Osteoblast (primary cell): ENCODE data around the gene ZBTB7C. TPM values are rescaled to one million over a fixed set of nuclear protein-coding genes. Genes with fewer than 3 reads are reported as not detected.

Experiments
- DNase-seq: peaks from one replicate; pipeline ENCODE4 v3.0.0; 2011; ENCODE audit warnings: low spot score, mixed read lengths; ENCODE audit not compliant: insufficient read length; ENCODE audit errors: missing footprints
- H2AFZ ChIP-seq: 2 replicates; pipeline ENCODE4 v1.6.0; 2011; ENCODE audit warnings: mild to moderate bottlenecking, low read length
- H3K27ac ChIP-seq: 2 replicates; pipeline ENCODE4 v1.5.1; 2011; ENCODE audit warnings: mild to moderate bottlenecking, low read depth, low read length, moderate library complexity
- H3K27me3 ChIP-seq: 2 replicates; pipeline ENCODE4 v1.6.0; 2012; ENCODE audit warnings: mild to moderate bottlenecking, control low read depth, inconsistent platforms, low read length, moderate library complexity; ENCODE audit not compliant: insufficient read depth
- H3K36me3 ChIP-seq: 2 replicates; pipeline ENCODE4 v1.5.1; 2011; ENCODE audit warnings: mild to moderate bottlenecking, low read length, control low read depth, moderate library complexity; ENCODE audit not compliant: insufficient read depth
- H3K4me1 ChIP-seq: 2 replicates; pipeline ENCODE4 v1.5.1; 2011; ENCODE audit warnings: mild to moderate bottlenecking, low read length, control low read depth, moderate library complexity; ENCODE audit not compliant: insufficient read depth
- H3K4me2 ChIP-seq: 2 replicates; pipeline ENCODE4 v1.6.0; 2011; ENCODE audit warnings: mild to moderate bottlenecking, low read length; ENCODE audit not compliant: insufficient read depth
- H3K4me3 ChIP-seq: fragments of 200-600 bp; sonication (generic); 3 replicates; pipeline ENCODE4 v1.5.1; 2012; ENCODE audit warnings: mild to moderate bottlenecking, low read length, inconsistent platforms; ENCODE audit not compliant: insufficient read depth
- H3K79me2 ChIP-seq: 2 replicates; pipeline ENCODE4 v1.6.0; 2012; ENCODE audit warnings: mild to moderate bottlenecking, low read length, control low read depth, inconsistent platforms; ENCODE audit not compliant: insufficient read depth
- H3K9me3 ChIP-seq: 2 replicates; pipeline ENCODE4 v1.5.1; 2011; ENCODE audit warnings: low read depth, low read length, control low read depth
- H4K20me1 ChIP-seq: 2 replicates; pipeline ENCODE4 v1.6.0; 2012; ENCODE audit warnings: mild to moderate bottlenecking, low read length, control low read depth; ENCODE audit not compliant: insufficient read depth
- CTCF ChIP-seq: IDR thresholded peaks from 2 replicates; pipeline ENCODE4 v1.5.1; 2011; ENCODE audit warnings: mild to moderate bottlenecking, low read depth, low read length, moderate library complexity; ENCODE audit errors: extremely low read depth
- total RNA-seq: library from RNA; depleted of rRNA; stranded (reverse); fragments of >200 nt; gene quantifications from 2 replicates; pipeline ENCODE4 v1.2.3, GENCODE V29; 2012

Gene ZBTB7C
- total RNA-seq, 1 donor, result 0.36 TPM

- Histone ChIP-seq H3K79me2 (no peaks in the 10 kb centered on the region), H3K4me1 (no peaks in the 10 kb centered on the region), H3K9me3 (no peaks in the 10 kb centered on the region), H4K20me1 (no peaks in the 10 kb centered on the region), H3K27ac (no peak overlapping the region), H2AFZ (no peak overlapping the region), H3K36me3 (no peaks in the 10 kb centered on the region), H3K4me2 (no peak overlapping the region), H3K27me3 (peaks cover 6% of the 10 kb centered on the region), H3K4me3 (no peak overlapping the region)
- no peak for TF ChIP-seq CTCF
- DNase-seq, result no peak
These were observed 349.6 kb downstream of the ZBTB7C start for GRCh38 chr18:48059455-48060010.

DNA sequence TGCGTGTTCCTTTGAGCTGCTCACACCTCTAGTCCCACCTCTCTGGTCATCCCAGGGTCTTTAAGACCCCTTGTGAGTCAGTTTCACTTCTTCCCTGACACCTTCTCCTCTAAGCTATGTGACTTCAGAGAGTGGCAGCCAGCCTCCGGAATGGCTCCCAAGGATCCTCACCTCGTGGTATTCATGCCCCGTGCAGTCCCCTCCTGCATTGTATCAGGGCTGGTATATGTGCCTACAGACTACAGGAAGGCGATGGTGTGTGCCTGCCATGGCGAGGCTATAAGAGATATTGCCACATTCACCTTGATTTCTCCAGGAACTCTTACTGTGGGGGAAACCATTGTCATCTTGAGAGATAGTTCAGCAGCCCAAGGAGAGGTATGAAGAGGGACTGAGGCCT is 350.7 kb downstream of the ZBTB7C start:
- H3K27ac ChIP-seq, result no peak overlapping the region
- H3K9me3 ChIP-seq, result no peaks in the 10 kb centered on the region
- H3K36me3 ChIP-seq, result no peaks in the 10 kb centered on the region
- no peaks in the 10 kb centered on the region for H4K20me1 ChIP-seq
- no peak for TF ChIP-seq CTCF
- H3K4me3 ChIP-seq, result no peak overlapping the region
- H3K4me1 ChIP-seq, result no peaks in the 10 kb centered on the region
- H3K79me2 ChIP-seq, result no peaks in the 10 kb centered on the region
- H3K4me2 ChIP-seq, result no peak overlapping the region
- DNase-seq, result no peak
- peaks cover 6% of the 10 kb centered on the region for H3K27me3 ChIP-seq
- no peak overlapping the region for H2AFZ ChIP-seq

- Histone ChIP-seq H3K9me3 (no peaks in the 10 kb centered on the region), H3K4me1 (no peaks in the 10 kb centered on the region), H3K27me3 (peaks cover 6% of the 10 kb centered on the region), H3K4me2 (no peak overlapping the region), H3K79me2 (no peaks in the 10 kb centered on the region), H3K4me3 (no peak overlapping the region), H3K27ac (no peak overlapping the region), H2AFZ (no peak overlapping the region), H3K36me3 (no peaks in the 10 kb centered on the region), H4K20me1 (no peaks in the 10 kb centered on the region)
- no peak for DNase-seq
- TF ChIP-seq CTCF, result no peak
These were observed 352.2 kb downstream of the ZBTB7C start for GRCh38 chr18:48057018-48057417.

DNA sequence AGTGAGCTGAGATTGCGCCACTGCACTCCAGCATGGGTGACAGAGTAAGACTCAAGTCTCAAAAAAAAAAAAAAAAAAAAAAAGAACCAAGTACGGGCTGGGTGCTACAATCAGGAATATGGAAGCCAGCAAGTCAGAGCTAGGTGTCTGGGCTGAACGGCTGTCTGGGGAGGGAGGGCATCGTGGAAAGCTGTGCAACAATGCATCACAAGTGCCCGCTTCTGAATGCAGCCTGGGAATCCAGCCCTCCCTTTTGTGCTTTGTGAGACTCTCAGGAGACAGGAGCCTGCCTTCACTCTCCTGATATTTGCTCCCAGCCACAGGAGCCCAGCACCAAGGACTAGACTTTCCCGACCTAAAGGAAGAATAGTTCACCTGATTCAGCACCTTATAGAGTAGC is 353.8 kb downstream of the ZBTB7C start:
- H3K36me3 ChIP-seq, result no peaks in the 10 kb centered on the region
- no peak overlapping the region for H3K4me3 ChIP-seq
- no peak overlapping the region for H2AFZ ChIP-seq
- H3K79me2 ChIP-seq, result no peaks in the 10 kb centered on the region
- DNase-seq, result no peak
- H3K27ac ChIP-seq, result no peak overlapping the region
- H4K20me1 ChIP-seq, result no peaks in the 10 kb centered on the region
- TF ChIP-seq CTCF, result no peak
- peaks cover 8% of the 10 kb centered on the region for H3K27me3 ChIP-seq
- H3K9me3 ChIP-seq, result no peaks in the 10 kb centered on the region
- no peaks in the 10 kb centered on the region for H3K4me1 ChIP-seq
- no peak overlapping the region for H3K4me2 ChIP-seq
